Uterus (tissue), 2 donors: ENCODE measurements around the gene RPRD2.

Experiments
- POLR2A ChIP-seq, 2 donors: fragments of 450-650 bp; IDR thresholded peaks; one replicate each; pipeline ENCODE4 v1.6.1; 2016; ENCODE audit warnings: antibody characterized with exemption in 2 of 2, mild to moderate bottlenecking in 1 of 2, moderate library complexity in 1 of 2
- TF ChIP-seq, protein P1 (sequence below), 4 experiments: fragments of 200-600 bp in 2 of 4; fragments of 450-650 bp in 2 of 4; sonication (generic) in 2 of 4; IDR thresholded peaks; one replicate each; pipeline ENCODE4 v1.5.1; 2016 to 2019; ENCODE audit warnings: antibody characterized with exemption in 4 of 4, mild to moderate bottlenecking in 2 of 4, moderate library complexity in 1 of 4

DNA sequence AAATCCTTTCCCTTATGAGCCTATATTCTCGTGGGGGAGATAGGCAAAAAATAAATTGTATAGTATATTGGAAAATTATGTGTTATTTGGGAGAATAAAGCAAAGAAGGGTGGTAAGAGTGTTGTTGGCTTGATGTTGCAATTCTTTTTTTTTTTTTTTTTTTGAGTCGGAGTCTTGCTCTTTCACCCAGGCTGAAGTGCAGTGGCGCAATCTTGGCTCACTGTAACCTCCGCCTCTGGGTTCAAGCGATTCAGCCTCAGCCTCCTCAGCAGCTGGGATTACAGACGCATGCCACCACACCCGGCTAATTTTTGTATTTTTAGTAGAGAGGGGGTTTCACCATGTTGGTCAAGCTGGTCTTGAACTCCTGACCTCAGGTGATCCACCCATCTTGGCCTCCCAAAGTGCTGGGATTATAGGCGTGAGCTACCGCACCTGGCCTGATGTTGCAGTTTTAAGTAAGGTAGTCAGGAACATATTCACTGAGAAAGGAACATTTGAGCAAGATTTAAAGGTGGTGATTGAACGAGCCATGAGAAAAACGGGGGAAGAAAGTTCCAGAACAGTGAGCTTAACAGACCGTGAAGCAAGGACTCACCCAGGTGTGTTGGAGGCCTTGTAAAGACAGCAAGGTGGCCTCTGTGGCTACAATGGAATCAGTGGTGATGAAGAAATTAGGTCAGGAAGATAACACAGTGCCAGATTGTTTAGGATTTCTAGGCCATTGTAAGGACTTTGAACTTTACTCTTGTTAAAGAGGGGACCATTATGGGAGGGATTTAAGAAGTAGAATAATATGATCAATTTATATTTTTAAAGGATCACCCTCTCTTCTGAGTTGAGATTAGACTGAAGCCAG lies 45.8 kb downstream of the RPRD2 start:
- TF ChIP-seq, protein P1, sequence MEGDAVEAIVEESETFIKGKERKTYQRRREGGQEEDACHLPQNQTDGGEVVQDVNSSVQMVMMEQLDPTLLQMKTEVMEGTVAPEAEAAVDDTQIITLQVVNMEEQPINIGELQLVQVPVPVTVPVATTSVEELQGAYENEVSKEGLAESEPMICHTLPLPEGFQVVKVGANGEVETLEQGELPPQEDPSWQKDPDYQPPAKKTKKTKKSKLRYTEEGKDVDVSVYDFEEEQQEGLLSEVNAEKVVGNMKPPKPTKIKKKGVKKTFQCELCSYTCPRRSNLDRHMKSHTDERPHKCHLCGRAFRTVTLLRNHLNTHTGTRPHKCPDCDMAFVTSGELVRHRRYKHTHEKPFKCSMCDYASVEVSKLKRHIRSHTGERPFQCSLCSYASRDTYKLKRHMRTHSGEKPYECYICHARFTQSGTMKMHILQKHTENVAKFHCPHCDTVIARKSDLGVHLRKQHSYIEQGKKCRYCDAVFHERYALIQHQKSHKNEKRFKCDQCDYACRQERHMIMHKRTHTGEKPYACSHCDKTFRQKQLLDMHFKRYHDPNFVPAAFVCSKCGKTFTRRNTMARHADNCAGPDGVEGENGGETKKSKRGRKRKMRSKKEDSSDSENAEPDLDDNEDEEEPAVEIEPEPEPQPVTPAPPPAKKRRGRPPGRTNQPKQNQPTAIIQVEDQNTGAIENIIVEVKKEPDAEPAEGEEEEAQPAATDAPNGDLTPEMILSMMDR (IDR thresholded peaks at IDR 0.05), result no peak
- TF ChIP-seq POLR2A (IDR thresholded peaks at IDR 0.05), result no peak
